HEK293 (cell line): ENCODE results near the gene TRAPPC11.

Experiments used
- CTCF ChIA-PET: fragments of 350-600 bp; formaldehyde crosslinking; extraction: SDS; loops from one replicate; lab custom pipeline; 2021; ENCODE audit warnings: antibody characterized with exemption; lab: Yijun Ruan, JAX
- POLR2A ChIA-PET: fragments of 300-600 bp; formaldehyde crosslinking; extraction: SDS; loops from one replicate; lab custom pipeline; 2020; ENCODE audit warnings: antibody characterized with exemption, inconsistent platforms; lab: Yijun Ruan, JAX
- H3K27ac ChIP-seq: fragments of 200-500 bp; sonication (Bioruptor generic); 2 replicates; pipeline ENCODE4 v1.5.1; 2014; ENCODE audit warnings: low read depth, low read length, control low read depth, inconsistent platforms; ENCODE audit errors: extremely low read depth
- H3K36me3 ChIP-seq, 2 experiments: fragments of 200-500 bp in 1 of 2; sonication (Bioruptor generic) in 1 of 2; 1 replicate in 1 of 2; 2 replicates in 1 of 2; pipeline ENCODE4 v1.5.1; 2014 to 2017; ENCODE audit warnings: inconsistent platforms in 2 of 2, low read length in 2 of 2; ENCODE audit not compliant: control insufficient read depth in 2 of 2, insufficient read depth in 1 of 2
- H3K4me1 ChIP-seq: fragments of 200-500 bp; sonication (Bioruptor generic); 2 replicates; pipeline ENCODE4 v1.5.1; 2014; ENCODE audit warnings: mild to moderate bottlenecking, low read length, inconsistent platforms; ENCODE audit not compliant: control insufficient read depth, insufficient read depth
- H3K4me3 ChIP-seq: 2 replicates; pipeline ENCODE4 v1.5.1; 2011; ENCODE audit warnings: low read depth, mild to moderate bottlenecking, control low read depth, low read length, moderate library complexity
- H3K9me3 ChIP-seq: fragments of 200-500 bp; sonication (Bioruptor generic); 2 replicates; pipeline ENCODE4 v1.5.1; 2014; ENCODE audit warnings: low read depth, low read length, inconsistent platforms; ENCODE audit not compliant: control insufficient read depth, insufficient read depth
- HOXA7 ChIP-seq: sonication (generic); formaldehyde crosslinking; IDR thresholded peaks from 2 replicates; pipeline ENCODE4 v1.8.1; 2022; ENCODE audit warnings: missing genetic modification reagents, borderline replicate concordance
- KLF7 ChIP-seq: fragments of 450-650 bp; formaldehyde crosslinking; IDR thresholded peaks from 2 replicates; pipeline ENCODE4 v1.5.1; 2016; ENCODE audit warnings: missing biosample characterization, missing genetic modification characterization, borderline replicate concordance
- MYNN ChIP-seq: fragments of 450-650 bp; formaldehyde crosslinking; IDR thresholded peaks from 2 replicates; pipeline ENCODE4 v1.5.1; 2016; ENCODE audit warnings: missing biosample characterization, missing genetic modification characterization, borderline replicate concordance
- REPIN1 ChIP-seq: fragments of 450-650 bp; formaldehyde crosslinking; IDR thresholded peaks from 2 replicates; pipeline ENCODE4 v1.5.1; 2017; ENCODE audit warnings: missing biosample characterization, missing genetic modification characterization, low read depth
- ZFP41 ChIP-seq: fragments of 450-650 bp; formaldehyde crosslinking; IDR thresholded peaks from 2 replicates; pipeline ENCODE4 v1.5.1; 2016; ENCODE audit warnings: missing biosample characterization, missing genetic modification characterization, borderline replicate concordance
- ZFP69B ChIP-seq: fragments of 450-650 bp; formaldehyde crosslinking; IDR thresholded peaks from 2 replicates; pipeline ENCODE4 v1.5.1; 2016; ENCODE audit warnings: missing biosample characterization, missing genetic modification characterization
- ZIC2 ChIP-seq: fragments of 450-650 bp; formaldehyde crosslinking; IDR thresholded peaks from 2 replicates; pipeline ENCODE4 v1.5.1; 2016; ENCODE audit warnings: missing biosample characterization, missing genetic modification characterization
- ZNF121 ChIP-seq: fragments of 450-650 bp; formaldehyde crosslinking; IDR thresholded peaks from 2 replicates; pipeline ENCODE4 v1.5.1; 2016; ENCODE audit warnings: missing biosample characterization, missing genetic modification characterization
- ZNF350 ChIP-seq: fragments of 450-650 bp; formaldehyde crosslinking; IDR thresholded peaks from 2 replicates; pipeline ENCODE4 v1.5.0; 2017; ENCODE audit warnings: missing biosample characterization, mild to moderate bottlenecking, missing genetic modification characterization
- ZNF394 ChIP-seq: fragments of 450-650 bp; formaldehyde crosslinking; IDR thresholded peaks from 2 replicates; pipeline ENCODE4 v1.5.1; 2016; ENCODE audit warnings: missing biosample characterization, missing genetic modification characterization, mild to moderate bottlenecking, moderate library complexity, borderline replicate concordance
- ZNF626 ChIP-seq: fragments of 450-650 bp; sonication (Bioruptor Pico); formaldehyde crosslinking; IDR thresholded peaks from 2 replicates; pipeline ENCODE4 v1.5.1; 2018; ENCODE audit warnings: missing biosample characterization, missing genetic modification characterization, inconsistent platforms
- ZNF76 ChIP-seq: fragments of 450-650 bp; formaldehyde crosslinking; IDR thresholded peaks from 2 replicates; pipeline ENCODE4; 2016; ENCODE audit warnings: low read depth, missing biosample characterization, missing genetic modification characterization, borderline replicate concordance
- ZNF837 ChIP-seq: fragments of 450-650 bp; formaldehyde crosslinking; IDR thresholded peaks from 2 replicates; pipeline ENCODE4 v1.5.1; 2016; ENCODE audit warnings: missing biosample characterization, missing genetic modification characterization
- ZNF843 ChIP-seq: fragments of 450-650 bp; formaldehyde crosslinking; IDR thresholded peaks from 2 replicates; pipeline ENCODE4 v1.5.1; 2016; ENCODE audit warnings: missing biosample characterization, missing genetic modification characterization
- ZSCAN23 ChIP-seq: fragments of 450-650 bp; formaldehyde crosslinking; IDR thresholded peaks from 2 replicates; pipeline ENCODE4 v1.5.1; 2016; ENCODE audit warnings: missing biosample characterization, missing genetic modification characterization
- TF ChIP-seq, protein P1 (sequence below): fragments of 450-650 bp; formaldehyde crosslinking; IDR thresholded peaks from 2 replicates; pipeline ENCODE4 v1.5.1; 2016; ENCODE audit warnings: missing biosample characterization, missing genetic modification characterization, low read depth
- TF ChIP-seq, protein P2 (sequence below): fragments of 450-650 bp; formaldehyde crosslinking; IDR thresholded peaks from 2 replicates; pipeline ENCODE4 v1.5.1; 2017; ENCODE audit warnings: missing biosample characterization, missing genetic modification characterization
- TF ChIP-seq, protein P3 (sequence below): fragments of 450-650 bp; formaldehyde crosslinking; IDR thresholded peaks from 2 replicates; pipeline ENCODE4 v1.5.1; 2016; ENCODE audit warnings: missing biosample characterization, missing genetic modification characterization
- TF ChIP-seq, protein P4 (sequence below): fragments of 450-650 bp; formaldehyde crosslinking; conservative IDR thresholded peaks from 2 replicates; pipeline ENCODE4 v1.5.1; 2016; ENCODE audit warnings: low read depth, missing biosample characterization, missing genetic modification characterization
- TF ChIP-seq, protein P5 (sequence below): fragments of 450-650 bp; formaldehyde crosslinking; IDR thresholded peaks from 2 replicates; pipeline ENCODE4 v1.5.1; 2016; ENCODE audit warnings: missing biosample characterization, missing genetic modification characterization, borderline replicate concordance

The TRAPPC11 gene

DNA sequence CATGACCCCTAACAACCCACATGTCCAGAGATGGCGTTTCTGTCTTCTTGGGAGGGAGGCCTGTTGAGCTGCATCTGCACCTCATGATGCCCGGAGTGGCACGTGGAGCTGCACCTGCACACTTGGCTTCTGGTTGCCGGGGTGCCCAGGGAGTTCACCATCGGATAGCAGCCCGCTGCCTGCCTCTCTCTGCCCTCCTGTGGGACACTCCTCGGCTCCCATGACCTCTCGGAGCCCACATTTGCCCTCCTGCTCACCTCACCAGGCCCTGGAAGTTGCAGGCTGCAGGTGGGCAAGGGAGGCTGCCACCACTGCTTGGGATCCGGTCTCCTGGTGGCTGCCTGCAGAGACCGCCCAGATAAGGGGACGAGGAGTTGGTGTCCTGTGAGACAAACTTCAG, 74.1 kb downstream of the TRAPPC11 start (continued):
- TF ChIP-seq, protein P1, sequence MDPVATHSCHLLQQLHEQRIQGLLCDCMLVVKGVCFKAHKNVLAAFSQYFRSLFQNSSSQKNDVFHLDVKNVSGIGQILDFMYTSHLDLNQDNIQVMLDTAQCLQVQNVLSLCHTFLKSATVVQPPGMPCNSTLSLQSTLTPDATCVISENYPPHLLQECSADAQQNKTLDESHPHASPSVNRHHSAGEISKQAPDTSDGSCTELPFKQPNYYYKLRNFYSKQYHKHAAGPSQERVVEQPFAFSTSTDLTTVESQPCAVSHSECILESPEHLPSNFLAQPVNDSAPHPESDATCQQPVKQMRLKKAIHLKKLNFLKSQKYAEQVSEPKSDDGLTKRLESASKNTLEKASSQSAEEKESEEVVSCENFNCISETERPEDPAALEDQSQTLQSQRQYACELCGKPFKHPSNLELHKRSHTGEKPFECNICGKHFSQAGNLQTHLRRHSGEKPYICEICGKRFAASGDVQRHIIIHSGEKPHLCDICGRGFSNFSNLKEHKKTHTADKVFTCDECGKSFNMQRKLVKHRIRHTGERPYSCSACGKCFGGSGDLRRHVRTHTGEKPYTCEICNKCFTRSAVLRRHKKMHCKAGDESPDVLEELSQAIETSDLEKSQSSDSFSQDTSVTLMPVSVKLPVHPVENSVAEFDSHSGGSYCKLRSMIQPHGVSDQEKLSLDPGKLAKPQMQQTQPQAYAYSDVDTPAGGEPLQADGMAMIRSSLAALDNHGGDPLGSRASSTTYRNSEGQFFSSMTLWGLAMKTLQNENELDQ (tag by site-specific recombination), result no peak
- TF ChIP-seq, protein P2, sequence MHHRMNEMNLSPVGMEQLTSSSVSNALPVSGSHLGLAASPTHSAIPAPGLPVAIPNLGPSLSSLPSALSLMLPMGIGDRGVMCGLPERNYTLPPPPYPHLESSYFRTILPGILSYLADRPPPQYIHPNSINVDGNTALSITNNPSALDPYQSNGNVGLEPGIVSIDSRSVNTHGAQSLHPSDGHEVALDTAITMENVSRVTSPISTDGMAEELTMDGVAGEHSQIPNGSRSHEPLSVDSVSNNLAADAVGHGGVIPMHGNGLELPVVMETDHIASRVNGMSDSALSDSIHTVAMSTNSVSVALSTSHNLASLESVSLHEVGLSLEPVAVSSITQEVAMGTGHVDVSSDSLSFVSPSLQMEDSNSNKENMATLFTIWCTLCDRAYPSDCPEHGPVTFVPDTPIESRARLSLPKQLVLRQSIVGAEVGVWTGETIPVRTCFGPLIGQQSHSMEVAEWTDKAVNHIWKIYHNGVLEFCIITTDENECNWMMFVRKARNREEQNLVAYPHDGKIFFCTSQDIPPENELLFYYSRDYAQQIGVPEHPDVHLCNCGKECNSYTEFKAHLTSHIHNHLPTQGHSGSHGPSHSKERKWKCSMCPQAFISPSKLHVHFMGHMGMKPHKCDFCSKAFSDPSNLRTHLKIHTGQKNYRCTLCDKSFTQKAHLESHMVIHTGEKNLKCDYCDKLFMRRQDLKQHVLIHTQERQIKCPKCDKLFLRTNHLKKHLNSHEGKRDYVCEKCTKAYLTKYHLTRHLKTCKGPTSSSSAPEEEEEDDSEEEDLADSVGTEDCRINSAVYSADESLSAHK (tag by site-specific recombination), result no peak
- TF ChIP-seq, protein P3, sequence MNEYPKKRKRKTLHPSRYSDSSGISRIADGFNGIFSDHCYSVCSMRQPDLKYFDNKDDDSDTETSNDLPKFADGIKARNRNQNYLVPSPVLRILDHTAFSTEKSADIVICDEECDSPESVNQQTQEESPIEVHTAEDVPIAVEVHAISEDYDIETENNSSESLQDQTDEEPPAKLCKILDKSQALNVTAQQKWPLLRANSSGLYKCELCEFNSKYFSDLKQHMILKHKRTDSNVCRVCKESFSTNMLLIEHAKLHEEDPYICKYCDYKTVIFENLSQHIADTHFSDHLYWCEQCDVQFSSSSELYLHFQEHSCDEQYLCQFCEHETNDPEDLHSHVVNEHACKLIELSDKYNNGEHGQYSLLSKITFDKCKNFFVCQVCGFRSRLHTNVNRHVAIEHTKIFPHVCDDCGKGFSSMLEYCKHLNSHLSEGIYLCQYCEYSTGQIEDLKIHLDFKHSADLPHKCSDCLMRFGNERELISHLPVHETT (tag by site-specific recombination), result no peak
- no peak for TF ChIP-seq ZFP69B (tag by site-specific recombination)

DNA sequence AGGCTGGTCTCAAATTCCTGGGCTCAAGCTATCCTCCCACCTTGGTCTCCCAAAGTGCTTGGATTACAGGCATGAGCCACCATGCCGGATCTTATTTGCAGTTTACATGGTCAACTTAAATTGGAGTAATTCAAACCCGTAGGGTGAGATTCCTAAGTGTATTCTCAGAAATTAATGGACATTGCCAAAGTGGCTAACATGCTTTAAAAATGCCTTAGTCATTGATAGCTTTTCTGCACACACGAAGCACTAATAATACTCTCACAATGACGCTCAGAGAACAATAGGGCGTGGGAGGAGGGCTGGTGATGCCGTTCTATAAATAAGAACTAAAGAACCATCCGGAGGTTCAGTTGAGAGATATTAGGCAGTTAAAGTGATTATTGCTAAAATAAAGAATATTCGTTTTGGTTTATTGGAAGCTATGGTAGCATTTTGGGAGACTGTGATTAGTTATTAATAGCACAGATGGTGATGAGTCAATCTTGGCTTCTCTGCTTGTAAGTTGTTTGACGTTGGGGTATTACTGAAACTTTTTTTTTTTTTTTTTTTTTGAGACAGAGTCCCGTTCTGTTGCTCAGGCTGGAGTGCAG, 79.1 kb downstream of the TRAPPC11 start:
- no peaks in the 10 kb centered on the region for H3K9me3 ChIP-seq
- H3K27ac ChIP-seq, result no peak overlapping the region
- POLR2A ChIA-PET, result no interaction called here
- no peaks in the 10 kb centered on the region for H3K36me3 ChIP-seq
- no peak overlapping the region for H3K4me3 ChIP-seq
- no peaks in the 10 kb centered on the region for H3K4me1 ChIP-seq
- CTCF ChIA-PET, result interaction anchor here (0.9 kb wide), 1 partner anchor 9 kb away, joined by 3 read pairs; no protein-coding TSS in a partner anchor
- TF ChIP-seq, protein P4, sequence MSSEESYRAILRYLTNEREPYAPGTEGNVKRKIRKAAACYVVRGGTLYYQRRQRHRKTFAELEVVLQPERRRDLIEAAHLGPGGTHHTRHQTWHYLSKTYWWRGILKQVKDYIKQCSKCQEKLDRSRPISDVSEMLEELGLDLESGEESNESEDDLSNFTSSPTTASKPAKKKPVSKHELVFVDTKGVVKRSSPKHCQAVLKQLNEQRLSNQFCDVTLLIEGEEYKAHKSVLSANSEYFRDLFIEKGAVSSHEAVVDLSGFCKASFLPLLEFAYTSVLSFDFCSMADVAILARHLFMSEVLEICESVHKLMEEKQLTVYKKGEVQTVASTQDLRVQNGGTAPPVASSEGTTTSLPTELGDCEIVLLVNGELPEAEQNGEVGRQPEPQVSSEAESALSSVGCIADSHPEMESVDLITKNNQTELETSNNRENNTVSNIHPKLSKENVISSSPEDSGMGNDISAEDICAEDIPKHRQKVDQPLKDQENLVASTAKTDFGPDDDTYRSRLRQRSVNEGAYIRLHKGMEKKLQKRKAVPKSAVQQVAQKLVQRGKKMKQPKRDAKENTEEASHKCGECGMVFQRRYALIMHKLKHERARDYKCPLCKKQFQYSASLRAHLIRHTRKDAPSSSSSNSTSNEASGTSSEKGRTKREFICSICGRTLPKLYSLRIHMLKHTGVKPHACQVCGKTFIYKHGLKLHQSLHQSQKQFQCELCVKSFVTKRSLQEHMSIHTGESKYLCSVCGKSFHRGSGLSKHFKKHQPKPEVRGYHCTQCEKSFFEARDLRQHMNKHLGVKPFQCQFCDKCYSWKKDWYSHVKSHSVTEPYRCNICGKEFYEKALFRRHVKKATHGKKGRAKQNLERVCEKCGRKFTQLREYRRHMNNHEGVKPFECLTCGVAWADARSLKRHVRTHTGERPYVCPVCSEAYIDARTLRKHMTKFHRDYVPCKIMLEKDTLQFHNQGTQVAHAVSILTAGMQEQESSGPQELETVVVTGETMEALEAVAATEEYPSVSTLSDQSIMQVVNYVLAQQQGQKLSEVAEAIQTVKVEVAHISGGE, result no peak
- no peak for TF ChIP-seq ZNF837 (tag by site-specific recombination)
- TF ChIP-seq ZNF843 (tag by site-specific recombination), result no peak
- no peak for TF ChIP-seq ZNF394
- TF ChIP-seq ZSCAN23, result no peak
- TF ChIP-seq ZNF350 (tag by site-specific recombination), result no peak
- TF ChIP-seq ZNF121 (tag by site-specific recombination), result no peak
- TF ChIP-seq REPIN1 (tag by site-specific recombination), result no peak
- no peak for TF ChIP-seq KLF7 (tag by site-specific recombination)
- no peak for TF ChIP-seq ZFP41 (tag by site-specific recombination)
- TF ChIP-seq HOXA7 (CRISPR knock-in tag), result no peak
- no peak for TF ChIP-seq ZNF626 (tag by site-specific recombination)
- TF ChIP-seq, protein P5, sequence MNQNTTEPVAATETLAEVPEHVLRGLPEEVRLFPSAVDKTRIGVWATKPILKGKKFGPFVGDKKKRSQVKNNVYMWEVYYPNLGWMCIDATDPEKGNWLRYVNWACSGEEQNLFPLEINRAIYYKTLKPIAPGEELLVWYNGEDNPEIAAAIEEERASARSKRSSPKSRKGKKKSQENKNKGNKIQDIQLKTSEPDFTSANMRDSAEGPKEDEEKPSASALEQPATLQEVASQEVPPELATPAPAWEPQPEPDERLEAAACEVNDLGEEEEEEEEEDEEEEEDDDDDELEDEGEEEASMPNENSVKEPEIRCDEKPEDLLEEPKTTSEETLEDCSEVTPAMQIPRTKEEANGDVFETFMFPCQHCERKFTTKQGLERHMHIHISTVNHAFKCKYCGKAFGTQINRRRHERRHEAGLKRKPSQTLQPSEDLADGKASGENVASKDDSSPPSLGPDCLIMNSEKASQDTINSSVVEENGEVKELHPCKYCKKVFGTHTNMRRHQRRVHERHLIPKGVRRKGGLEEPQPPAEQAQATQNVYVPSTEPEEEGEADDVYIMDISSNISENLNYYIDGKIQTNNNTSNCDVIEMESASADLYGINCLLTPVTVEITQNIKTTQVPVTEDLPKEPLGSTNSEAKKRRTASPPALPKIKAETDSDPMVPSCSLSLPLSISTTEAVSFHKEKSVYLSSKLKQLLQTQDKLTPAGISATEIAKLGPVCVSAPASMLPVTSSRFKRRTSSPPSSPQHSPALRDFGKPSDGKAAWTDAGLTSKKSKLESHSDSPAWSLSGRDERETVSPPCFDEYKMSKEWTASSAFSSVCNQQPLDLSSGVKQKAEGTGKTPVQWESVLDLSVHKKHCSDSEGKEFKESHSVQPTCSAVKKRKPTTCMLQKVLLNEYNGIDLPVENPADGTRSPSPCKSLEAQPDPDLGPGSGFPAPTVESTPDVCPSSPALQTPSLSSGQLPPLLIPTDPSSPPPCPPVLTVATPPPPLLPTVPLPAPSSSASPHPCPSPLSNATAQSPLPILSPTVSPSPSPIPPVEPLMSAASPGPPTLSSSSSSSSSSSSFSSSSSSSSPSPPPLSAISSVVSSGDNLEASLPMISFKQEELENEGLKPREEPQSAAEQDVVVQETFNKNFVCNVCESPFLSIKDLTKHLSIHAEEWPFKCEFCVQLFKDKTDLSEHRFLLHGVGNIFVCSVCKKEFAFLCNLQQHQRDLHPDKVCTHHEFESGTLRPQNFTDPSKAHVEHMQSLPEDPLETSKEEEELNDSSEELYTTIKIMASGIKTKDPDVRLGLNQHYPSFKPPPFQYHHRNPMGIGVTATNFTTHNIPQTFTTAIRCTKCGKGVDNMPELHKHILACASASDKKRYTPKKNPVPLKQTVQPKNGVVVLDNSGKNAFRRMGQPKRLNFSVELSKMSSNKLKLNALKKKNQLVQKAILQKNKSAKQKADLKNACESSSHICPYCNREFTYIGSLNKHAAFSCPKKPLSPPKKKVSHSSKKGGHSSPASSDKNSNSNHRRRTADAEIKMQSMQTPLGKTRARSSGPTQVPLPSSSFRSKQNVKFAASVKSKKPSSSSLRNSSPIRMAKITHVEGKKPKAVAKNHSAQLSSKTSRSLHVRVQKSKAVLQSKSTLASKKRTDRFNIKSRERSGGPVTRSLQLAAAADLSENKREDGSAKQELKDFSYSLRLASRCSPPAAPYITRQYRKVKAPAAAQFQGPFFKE (tag by site-specific recombination), result no peak
- no peak for TF ChIP-seq ZNF76 (tag by site-specific recombination)
- TF ChIP-seq ZIC2 (tag by site-specific recombination), result no peak
- TF ChIP-seq MYNN (tag by site-specific recombination), result no peak
